ENCODE measurements around the gene GLYAT. TPM values are rescaled to one million over a fixed set of nuclear protein-coding genes. Genes with fewer than 3 reads are reported as not detected.

GLYAT gene
- total RNA-seq, 1 experiment from 2014 or later = not detected

DNA sequence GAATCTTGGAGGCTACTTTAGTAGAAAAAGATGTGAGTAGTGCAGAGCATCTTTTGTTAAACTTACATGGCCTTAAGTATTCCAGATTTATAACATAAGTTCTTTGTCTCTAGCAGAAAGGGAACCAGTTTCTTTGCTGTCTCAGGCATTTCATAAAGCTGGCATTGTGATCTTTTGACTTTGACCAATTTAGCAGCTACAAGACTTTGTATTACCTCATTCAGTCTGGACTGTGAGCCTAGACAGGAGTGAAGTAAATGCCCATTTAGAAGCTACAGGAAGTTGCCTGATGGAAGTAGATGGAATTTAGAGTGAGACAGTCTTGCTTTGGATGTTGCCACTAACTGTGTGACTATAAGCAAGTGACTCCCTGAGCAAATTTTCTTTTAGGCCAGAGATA is 25.7 kb upstream of the GLYAT start:
- H3K36me3 ChIP-seq (ENCODE audit: control insufficient read depth in 1 of 2, insufficient read depth in 2 of 2, low read length in 2 of 2) = no peaks in the 10 kb centered on the region
- no peak overlapping the region for H3K27ac ChIP-seq (ENCODE audit: low read depth, low read length)
- H3K9me3 ChIP-seq (ENCODE audit: control insufficient read depth in 1 of 2, insufficient read depth in 1 of 2, low read depth in 1 of 2, low read length in 2 of 2) = no peaks in the 10 kb centered on the region
- no peaks in the 10 kb centered on the region for H3K27me3 ChIP-seq (ENCODE audit: insufficient read depth, low read length)
- ChIA-PET RAD21 (ENCODE audit: low non-redundant PET in 1 of 2, low total read pairs in 2 of 2, uncharacterized antibody in 2 of 2, unreplicated experiment in 2 of 2) (no interaction called here), CTCF (no interaction called here), POLR2A (no interaction called here)
- H3K4me1 ChIP-seq (ENCODE audit: control insufficient read depth in 1 of 2, insufficient read depth in 2 of 2, low read length in 2 of 2) = no peaks in the 10 kb centered on the region
- ATAC-seq (no peak), DNase-seq (ENCODE audit: low read depth, low spot score) (no peak)
- intact Hi-C loops (cut with micrococcal nuclease) = no loop called here
- H4K20me1 ChIP-seq (ENCODE audit: insufficient read depth) = no peaks in the 10 kb centered on the region
- H3K79me2 ChIP-seq (ENCODE audit: insufficient read depth, low read length) = no peaks in the 10 kb centered on the region
- BruUV-seq (replicated peaks) = no TSS peak
- no peaks in the 10 kb centered on the region for H3K9me2 ChIP-seq (ENCODE audit: insufficient read depth)
- H3K9ac ChIP-seq (ENCODE audit: low read length) = no peak overlapping the region
- no peak overlapping the region for H3K4me2 ChIP-seq (ENCODE audit: low read length)
- TF ChIP-seq ZNF274 (IDR thresholded peaks at IDR 0.05; ENCODE audit: low read depth, low read length) (no peak), POLR2AphosphoS5 (IDR thresholded peaks at IDR 0.05; ENCODE audit: low read depth, low read length) (no peak), CBX3 (IDR thresholded peaks at IDR 0.05; ENCODE audit: low read depth) (no peak), FOSL1 (IDR thresholded peaks at IDR 0.05; ENCODE audit: low read depth) (no peak), POLR2A (IDR thresholded peaks at IDR 0.05; ENCODE audit: borderline replicate concordance, extremely low read depth, insufficient read depth, insufficient read length) (no peak), EZH2phosphoT487 (IDR thresholded peaks at IDR 0.05; ENCODE audit: borderline replicate concordance) (no peak), EGR1 (IDR thresholded peaks at IDR 0.05; ENCODE audit: low read depth) (no peak), RAD21 (IDR thresholded peaks at IDR 0.05; ENCODE audit: low read depth) (no peak)
- TF ChIP-seq, protein P1, sequence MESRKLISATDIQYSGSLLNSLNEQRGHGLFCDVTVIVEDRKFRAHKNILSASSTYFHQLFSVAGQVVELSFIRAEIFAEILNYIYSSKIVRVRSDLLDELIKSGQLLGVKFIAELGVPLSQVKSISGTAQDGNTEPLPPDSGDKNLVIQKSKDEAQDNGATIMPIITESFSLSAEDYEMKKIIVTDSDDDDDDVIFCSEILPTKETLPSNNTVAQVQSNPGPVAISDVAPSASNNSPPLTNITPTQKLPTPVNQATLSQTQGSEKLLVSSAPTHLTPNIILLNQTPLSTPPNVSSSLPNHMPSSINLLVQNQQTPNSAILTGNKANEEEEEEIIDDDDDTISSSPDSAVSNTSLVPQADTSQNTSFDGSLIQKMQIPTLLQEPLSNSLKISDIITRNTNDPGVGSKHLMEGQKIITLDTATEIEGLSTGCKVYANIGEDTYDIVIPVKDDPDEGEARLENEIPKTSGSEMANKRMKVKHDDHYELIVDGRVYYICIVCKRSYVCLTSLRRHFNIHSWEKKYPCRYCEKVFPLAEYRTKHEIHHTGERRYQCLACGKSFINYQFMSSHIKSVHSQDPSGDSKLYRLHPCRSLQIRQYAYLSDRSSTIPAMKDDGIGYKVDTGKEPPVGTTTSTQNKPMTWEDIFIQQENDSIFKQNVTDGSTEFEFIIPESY (IDR thresholded peaks at IDR 0.05; ENCODE audit: extremely low read depth, insufficient replicate concordance, low read length) = no peak
- TF ChIP-seq, protein P2, sequence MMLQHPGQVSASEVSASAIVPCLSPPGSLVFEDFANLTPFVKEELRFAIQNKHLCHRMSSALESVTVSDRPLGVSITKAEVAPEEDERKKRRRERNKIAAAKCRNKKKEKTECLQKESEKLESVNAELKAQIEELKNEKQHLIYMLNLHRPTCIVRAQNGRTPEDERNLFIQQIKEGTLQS (IDR thresholded peaks at IDR 0.05) = no peak
- TF ChIP-seq, protein P3, sequence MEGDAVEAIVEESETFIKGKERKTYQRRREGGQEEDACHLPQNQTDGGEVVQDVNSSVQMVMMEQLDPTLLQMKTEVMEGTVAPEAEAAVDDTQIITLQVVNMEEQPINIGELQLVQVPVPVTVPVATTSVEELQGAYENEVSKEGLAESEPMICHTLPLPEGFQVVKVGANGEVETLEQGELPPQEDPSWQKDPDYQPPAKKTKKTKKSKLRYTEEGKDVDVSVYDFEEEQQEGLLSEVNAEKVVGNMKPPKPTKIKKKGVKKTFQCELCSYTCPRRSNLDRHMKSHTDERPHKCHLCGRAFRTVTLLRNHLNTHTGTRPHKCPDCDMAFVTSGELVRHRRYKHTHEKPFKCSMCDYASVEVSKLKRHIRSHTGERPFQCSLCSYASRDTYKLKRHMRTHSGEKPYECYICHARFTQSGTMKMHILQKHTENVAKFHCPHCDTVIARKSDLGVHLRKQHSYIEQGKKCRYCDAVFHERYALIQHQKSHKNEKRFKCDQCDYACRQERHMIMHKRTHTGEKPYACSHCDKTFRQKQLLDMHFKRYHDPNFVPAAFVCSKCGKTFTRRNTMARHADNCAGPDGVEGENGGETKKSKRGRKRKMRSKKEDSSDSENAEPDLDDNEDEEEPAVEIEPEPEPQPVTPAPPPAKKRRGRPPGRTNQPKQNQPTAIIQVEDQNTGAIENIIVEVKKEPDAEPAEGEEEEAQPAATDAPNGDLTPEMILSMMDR (IDR thresholded peaks at IDR 0.05 in 2 of 3, conservative IDR thresholded peaks at IDR 0.05 in 1 of 3; ENCODE audit: borderline replicate concordance in 1 of 3, insufficient read depth in 1 of 3, low read depth in 2 of 3, low read length in 2 of 3) = no peak
- no peak overlapping the region for H2AFZ ChIP-seq (ENCODE audit: low read depth, low read length, poor library complexity, severe bottlenecking)
- no peak overlapping the region for H3K4me3 ChIP-seq (replicated peaks in 1 of 2; ENCODE audit: low read depth in 1 of 2, low read length in 2 of 2)

Measured in HCT116 (cell line).